Amniotic epithelial cell (primary cell): Measurements from ENCODE around the gene CCR7.
A peak's percentile ranks its signal among the peaks of the same experiment; 100 is the strongest.

Source experiments
- DNase-seq: peaks from one replicate; pipeline ENCODE4 v3.0.0-alpha.2; 2010; ENCODE audit warnings: low read depth

CCR7 gene

GRCh38 chr17:40561871-40562611, 3.2 kb downstream of the CCR7 start:
- DNase-seq, result no peak

- no peak for DNase-seq
Observed at GRCh38 chr17:40561294-40561870, 3.9 kb downstream of the CCR7 start.

GRCh38 chr17:40560592-40561293, 4.5 kb downstream of the CCR7 start:
- peak; percentile 77 for DNase-seq

- DNase-seq, result peak; percentile 94
Observed at GRCh38 chr17:40559954-40560591, 5.2 kb downstream of the CCR7 start.

GRCh38 chr17:40559564-40559916, 5.7 kb downstream of the CCR7 start:
- no peak for DNase-seq

- DNase-seq, result no peak
Observed at GRCh38 chr17:40558890-40559563, 6.2 kb downstream of the CCR7 start.

GRCh38 chr17:40558300-40558889, 6.9 kb downstream of the CCR7 start:
- DNase-seq, result no peak

GRCh38 chr17:40557531-40558299, 7.6 kb downstream of the CCR7 start:
- DNase-seq, result no peak

- DNase-seq, result no peak
Observed at GRCh38 chr17:40556884-40557414, 8.3 kb downstream of the CCR7 start.

- no peak for DNase-seq
Observed at GRCh38 chr17:40556198-40556661, 9.0 kb downstream of the CCR7 start.

- DNase-seq, result no peak
Observed at GRCh38 chr17:40555296-40556190, 9.7 kb downstream of the CCR7 start.

- DNase-seq, result no peak
Observed at GRCh38 chr17:40554646-40555295, 10.5 kb downstream of the CCR7 start.

GRCh38 chr17:40553694-40554534, 11.4 kb downstream of the CCR7 start:
- peak; percentile 72 for DNase-seq

GRCh38 chr17:40552806-40553693, 12.2 kb downstream of the CCR7 start:
- DNase-seq, result no peak

- peak; percentile 96 for DNase-seq
Observed at GRCh38 chr17:40551879-40552768, 13.1 kb downstream of the CCR7 start.
